B cell (primary cell): ENCODE results near the gene CCL26.
"Not testable (repeated sequence)": the region's sequence is repeated elsewhere in the genome, so short reads cannot be mapped to it uniquely, and the experiment has no call there.

Source experiments
- CTCF ChIP-seq: fragments of 200-600 bp; IDR thresholded peaks from one replicate; pipeline ENCODE4 v1.8.0; 2022; ENCODE audit warnings: antibody characterized with exemption, mild to moderate bottlenecking
- EZH2 ChIP-seq: IDR thresholded peaks from 2 replicates; pipeline ENCODE4 v1.6.1; 2012; ENCODE audit warnings: borderline replicate concordance, low read depth, mild to moderate bottlenecking, moderate library complexity, low read length; ENCODE audit not compliant: insufficient read depth, poor library complexity, severe bottlenecking

GRCh38 chr7:75727351-75727750, 44.7 kb downstream of the CCL26 start:
- not testable (repeated sequence) for TF ChIP-seq CTCF, EZH2
